GM19193 (cell line): ENCODE measurements around the gene DPH6.

Source experiments
- POLR2A ChIP-seq: IDR thresholded peaks from 4 replicates; pipeline ENCODE4 v1.6.1; 2011; ENCODE audit not compliant: insufficient read depth, insufficient read length; ENCODE audit errors: extremely low read depth

The DPH6 gene

GRCh38 chr15:35481064-35481463 is 64.9 kb downstream of the DPH6 start:
- TF ChIP-seq POLR2A = no peak

GRCh38 chr15:35479423-35479822 is 66.5 kb downstream of the DPH6 start:
- no peak for TF ChIP-seq POLR2A

- TF ChIP-seq POLR2A = no peak
Observed at GRCh38 chr15:35477312-35478262, 68.4 kb downstream of the DPH6 start.

GRCh38 chr15:35471024-35471423 is 74.9 kb downstream of the DPH6 start:
- TF ChIP-seq POLR2A = no peak

GRCh38 chr15:35470441-35470840 is 75.5 kb downstream of the DPH6 start:
- no peak for TF ChIP-seq POLR2A

GRCh38 chr15:35466476-35466875 is 79.5 kb downstream of the DPH6 start:
- no peak for TF ChIP-seq POLR2A

GRCh38 chr15:35465783-35466182 is 80.2 kb downstream of the DPH6 start:
- no peak for TF ChIP-seq POLR2A

- TF ChIP-seq POLR2A = no peak
Observed at GRCh38 chr15:35460616-35461015, 85.3 kb downstream of the DPH6 start.

- TF ChIP-seq POLR2A = no peak
Observed at GRCh38 chr15:35458176-35458856, 87.6 kb downstream of the DPH6 start.

GRCh38 chr15:35455201-35455600 is 90.8 kb downstream of the DPH6 start:
- TF ChIP-seq POLR2A = no peak

- TF ChIP-seq POLR2A = no peak
Observed at GRCh38 chr15:35450492-35450891, 95.5 kb downstream of the DPH6 start.

GRCh38 chr15:35448294-35448693 is 97.7 kb downstream of the DPH6 start:
- no peak for TF ChIP-seq POLR2A

- no peak for TF ChIP-seq POLR2A
Observed at GRCh38 chr15:35445891-35446290, 100.1 kb downstream of the DPH6 start.

GRCh38 chr15:35444557-35445204 is 101.3 kb downstream of the DPH6 start:
- TF ChIP-seq POLR2A = no peak

- TF ChIP-seq POLR2A = no peak
Observed at GRCh38 chr15:35443376-35443775, 102.6 kb downstream of the DPH6 start.

- TF ChIP-seq POLR2A = no peak
Observed at GRCh38 chr15:35442742-35443141, 103.2 kb downstream of the DPH6 start.

GRCh38 chr15:35440265-35440664 is 105.7 kb downstream of the DPH6 start:
- TF ChIP-seq POLR2A = no peak
